GM12878 (cell line): ENCODE data around the gene PIGX.

Experiments
- FOXM1 ChIP-seq: IDR thresholded peaks from 2 replicates; pipeline ENCODE4 v1.6.1; 2012; ENCODE audit warnings: low read depth, mild to moderate bottlenecking, inconsistent platforms, low read length, moderate library complexity
- IKZF1 ChIP-seq: fragments of 450-650 bp; conservative IDR thresholded peaks from 2 replicates; pipeline ENCODE4 v1.6.1; 2017; ENCODE audit warnings: antibody characterized with exemption, mild to moderate bottlenecking
- MXI1 ChIP-seq: fragments of 150-350 bp; IDR thresholded peaks from 2 replicates; pipeline ENCODE4 v1.6.1; 2011; ENCODE audit warnings: low read depth, mild to moderate bottlenecking, inconsistent platforms, low read length, improper control_type of control experiment
- MYC ChIP-seq: IDR thresholded peaks from 2 replicates; pipeline ENCODE4 v1.6.1; 2011; ENCODE audit warnings: mild to moderate bottlenecking, low read length, moderate library complexity, inconsistent platforms; ENCODE audit not compliant: insufficient read depth, insufficient replicate concordance, insufficient read length, severe bottlenecking
- POLR2A ChIP-seq: IDR thresholded peaks from 2 replicates; pipeline ENCODE4 v1.6.1; 2011; ENCODE audit warnings: low read depth, mild to moderate bottlenecking, low read length
- POLR2AphosphoS5 ChIP-seq: IDR thresholded peaks from 2 replicates; pipeline ENCODE4 v1.6.1; 2011; ENCODE audit warnings: mild to moderate bottlenecking, low read length, inconsistent platforms
- RCOR1 ChIP-seq: conservative IDR thresholded peaks from 2 replicates; pipeline ENCODE4 v1.6.1; 2012; ENCODE audit warnings: low read depth, low read length, improper control_type of control experiment
- SMC3 ChIP-seq: IDR thresholded peaks from 2 replicates; pipeline ENCODE4 v1.6.1; 2011; ENCODE audit warnings: low read length, improper control_type of control experiment, borderline replicate concordance
- TF ChIP-seq, protein P1 (sequence below), 3 experiments: IDR thresholded peaks in 2 of 3; conservative IDR thresholded peaks in 1 of 3; 2 replicates each; pipeline ENCODE4 v1.5.1; 2011; ENCODE audit warnings: low read depth in 3 of 3, low read length in 3 of 3, mild to moderate bottlenecking in 3 of 3, control low read depth in 2 of 3, moderate library complexity in 2 of 3, inconsistent platforms in 1 of 3, mixed read lengths in 1 of 3; ENCODE audit not compliant: control insufficient read depth in 2 of 3, insufficient read depth in 1 of 3; ENCODE audit errors: extremely low read depth in 1 of 3
- TF ChIP-seq, protein P2 (sequence below): fragments of 450-650 bp; IDR thresholded peaks from 2 replicates; pipeline ENCODE4 v1.6.1; 2018; ENCODE audit warnings: mild to moderate bottlenecking, low read depth, moderate library complexity; ENCODE audit not compliant: partially characterized antibody

DNA sequence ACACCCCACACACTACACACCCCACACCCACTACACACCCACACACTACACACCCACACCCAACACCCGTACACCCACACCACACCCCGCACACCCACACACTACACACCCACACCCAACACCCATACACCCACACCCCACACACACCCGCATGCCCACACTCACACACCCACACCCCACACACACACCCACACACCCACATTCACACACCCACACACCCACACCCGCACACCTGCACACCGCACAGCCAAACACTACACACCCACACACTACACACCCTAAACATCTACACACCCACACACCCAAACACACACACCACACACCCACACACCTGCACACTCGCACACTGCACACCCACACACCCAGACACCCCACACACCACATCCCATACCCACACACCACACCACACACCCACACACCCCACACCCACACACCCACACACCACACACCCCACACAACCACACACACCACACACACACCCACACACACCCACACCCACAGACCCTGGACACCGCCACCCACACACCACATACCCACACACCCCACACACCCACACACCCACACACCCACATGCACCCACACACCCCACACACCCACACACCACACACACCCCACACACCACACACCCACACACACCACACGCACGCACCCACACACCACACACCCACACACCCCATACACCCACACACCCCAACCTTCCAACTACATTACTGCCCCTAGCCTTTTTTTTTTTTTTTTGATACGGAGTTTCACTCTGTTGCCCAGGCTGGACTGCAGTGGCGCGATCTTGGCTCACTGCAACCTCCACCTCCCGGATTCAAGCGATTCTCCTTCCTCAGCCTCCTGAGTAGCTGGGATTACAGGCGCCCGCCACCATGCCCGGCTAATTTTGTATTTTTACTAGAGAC lies 17.0 kb upstream of the PIGX start:
- TF ChIP-seq SMC3 (no peak), MXI1 (no peak), MYC (no peak), RCOR1 (no peak), FOXM1 (no peak), IKZF1 (no peak), POLR2A (no peak), POLR2AphosphoS5 (no peak)
- TF ChIP-seq, protein P1, sequence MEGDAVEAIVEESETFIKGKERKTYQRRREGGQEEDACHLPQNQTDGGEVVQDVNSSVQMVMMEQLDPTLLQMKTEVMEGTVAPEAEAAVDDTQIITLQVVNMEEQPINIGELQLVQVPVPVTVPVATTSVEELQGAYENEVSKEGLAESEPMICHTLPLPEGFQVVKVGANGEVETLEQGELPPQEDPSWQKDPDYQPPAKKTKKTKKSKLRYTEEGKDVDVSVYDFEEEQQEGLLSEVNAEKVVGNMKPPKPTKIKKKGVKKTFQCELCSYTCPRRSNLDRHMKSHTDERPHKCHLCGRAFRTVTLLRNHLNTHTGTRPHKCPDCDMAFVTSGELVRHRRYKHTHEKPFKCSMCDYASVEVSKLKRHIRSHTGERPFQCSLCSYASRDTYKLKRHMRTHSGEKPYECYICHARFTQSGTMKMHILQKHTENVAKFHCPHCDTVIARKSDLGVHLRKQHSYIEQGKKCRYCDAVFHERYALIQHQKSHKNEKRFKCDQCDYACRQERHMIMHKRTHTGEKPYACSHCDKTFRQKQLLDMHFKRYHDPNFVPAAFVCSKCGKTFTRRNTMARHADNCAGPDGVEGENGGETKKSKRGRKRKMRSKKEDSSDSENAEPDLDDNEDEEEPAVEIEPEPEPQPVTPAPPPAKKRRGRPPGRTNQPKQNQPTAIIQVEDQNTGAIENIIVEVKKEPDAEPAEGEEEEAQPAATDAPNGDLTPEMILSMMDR (IDR thresholded peaks at IDR 0.05 in 2 of 3, conservative IDR thresholded peaks at IDR 0.05 in 1 of 3; ENCODE audit: control insufficient read depth in 2 of 3, extremely low read depth in 1 of 3, insufficient read depth in 1 of 3, low read depth in 3 of 3, low read length in 3 of 3), result no peak
- TF ChIP-seq, protein P2, sequence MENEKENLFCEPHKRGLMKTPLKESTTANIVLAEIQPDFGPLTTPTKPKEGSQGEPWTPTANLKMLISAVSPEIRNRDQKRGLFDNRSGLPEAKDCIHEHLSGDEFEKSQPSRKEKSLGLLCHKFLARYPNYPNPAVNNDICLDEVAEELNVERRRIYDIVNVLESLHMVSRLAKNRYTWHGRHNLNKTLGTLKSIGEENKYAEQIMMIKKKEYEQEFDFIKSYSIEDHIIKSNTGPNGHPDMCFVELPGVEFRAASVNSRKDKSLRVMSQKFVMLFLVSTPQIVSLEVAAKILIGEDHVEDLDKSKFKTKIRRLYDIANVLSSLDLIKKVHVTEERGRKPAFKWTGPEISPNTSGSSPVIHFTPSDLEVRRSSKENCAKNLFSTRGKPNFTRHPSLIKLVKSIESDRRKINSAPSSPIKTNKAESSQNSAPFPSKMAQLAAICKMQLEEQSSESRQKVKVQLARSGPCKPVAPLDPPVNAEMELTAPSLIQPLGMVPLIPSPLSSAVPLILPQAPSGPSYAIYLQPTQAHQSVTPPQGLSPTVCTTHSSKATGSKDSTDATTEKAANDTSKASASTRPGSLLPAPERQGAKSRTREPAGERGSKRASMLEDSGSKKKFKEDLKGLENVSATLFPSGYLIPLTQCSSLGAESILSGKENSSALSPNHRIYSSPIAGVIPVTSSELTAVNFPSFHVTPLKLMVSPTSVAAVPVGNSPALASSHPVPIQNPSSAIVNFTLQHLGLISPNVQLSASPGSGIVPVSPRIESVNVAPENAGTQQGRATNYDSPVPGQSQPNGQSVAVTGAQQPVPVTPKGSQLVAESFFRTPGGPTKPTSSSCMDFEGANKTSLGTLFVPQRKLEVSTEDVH, result no peak
